ENCODE measurements around the gene ADAMTS6.

DNA sequence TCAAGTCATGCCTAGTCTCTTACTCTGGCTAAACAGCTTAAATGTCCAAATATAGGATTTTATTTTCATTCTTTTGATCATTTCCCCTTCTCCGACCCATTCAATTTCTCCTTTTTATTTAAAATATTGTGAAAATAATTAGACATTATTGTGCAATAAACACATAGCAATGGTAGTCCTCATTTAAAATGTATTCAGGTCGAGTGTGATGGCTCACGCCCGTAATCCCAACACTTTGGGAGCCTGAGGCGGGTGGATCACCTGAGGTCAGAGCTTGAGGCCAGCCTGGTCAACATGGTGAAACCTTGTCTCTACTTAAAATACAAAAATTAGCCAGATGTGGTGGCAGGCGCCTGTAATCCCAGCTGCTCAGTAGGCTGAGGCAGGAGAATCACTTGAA is 26.7 kb downstream of the ADAMTS6 start:
- TF ChIP-seq POLR2A (IDR thresholded peaks at IDR 0.05) (no peak), POLR2AphosphoS5 (IDR thresholded peaks at IDR 0.05) (no peak), EP300 (IDR thresholded peaks at IDR 0.05) (no peak)
- TF ChIP-seq, protein P1, sequence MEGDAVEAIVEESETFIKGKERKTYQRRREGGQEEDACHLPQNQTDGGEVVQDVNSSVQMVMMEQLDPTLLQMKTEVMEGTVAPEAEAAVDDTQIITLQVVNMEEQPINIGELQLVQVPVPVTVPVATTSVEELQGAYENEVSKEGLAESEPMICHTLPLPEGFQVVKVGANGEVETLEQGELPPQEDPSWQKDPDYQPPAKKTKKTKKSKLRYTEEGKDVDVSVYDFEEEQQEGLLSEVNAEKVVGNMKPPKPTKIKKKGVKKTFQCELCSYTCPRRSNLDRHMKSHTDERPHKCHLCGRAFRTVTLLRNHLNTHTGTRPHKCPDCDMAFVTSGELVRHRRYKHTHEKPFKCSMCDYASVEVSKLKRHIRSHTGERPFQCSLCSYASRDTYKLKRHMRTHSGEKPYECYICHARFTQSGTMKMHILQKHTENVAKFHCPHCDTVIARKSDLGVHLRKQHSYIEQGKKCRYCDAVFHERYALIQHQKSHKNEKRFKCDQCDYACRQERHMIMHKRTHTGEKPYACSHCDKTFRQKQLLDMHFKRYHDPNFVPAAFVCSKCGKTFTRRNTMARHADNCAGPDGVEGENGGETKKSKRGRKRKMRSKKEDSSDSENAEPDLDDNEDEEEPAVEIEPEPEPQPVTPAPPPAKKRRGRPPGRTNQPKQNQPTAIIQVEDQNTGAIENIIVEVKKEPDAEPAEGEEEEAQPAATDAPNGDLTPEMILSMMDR (IDR thresholded peaks at IDR 0.05) = no peak
